CD4-positive, alpha-beta T cell treated with Interleukin-6 for 4 hours (primary cell): ENCODE measurements around the gene GPR155.
"Not testable (repeated sequence)": the region's sequence is repeated elsewhere in the genome, so short reads cannot be mapped to it uniquely, and the experiment has no call there.

ENCODE experiments used
- DNase-seq: peaks from one replicate; pipeline ENCODE4 v3.0.0-alpha.2; 2020; ENCODE audit warnings: mixed read lengths

GPR155 gene

GRCh38 chr2:174491947-174492346, 5.1 kb upstream of the GPR155 start:
- DNase-seq = no peak

GRCh38 chr2:174490051-174490450, 3.2 kb upstream of the GPR155 start:
- no peak for DNase-seq

DNA sequence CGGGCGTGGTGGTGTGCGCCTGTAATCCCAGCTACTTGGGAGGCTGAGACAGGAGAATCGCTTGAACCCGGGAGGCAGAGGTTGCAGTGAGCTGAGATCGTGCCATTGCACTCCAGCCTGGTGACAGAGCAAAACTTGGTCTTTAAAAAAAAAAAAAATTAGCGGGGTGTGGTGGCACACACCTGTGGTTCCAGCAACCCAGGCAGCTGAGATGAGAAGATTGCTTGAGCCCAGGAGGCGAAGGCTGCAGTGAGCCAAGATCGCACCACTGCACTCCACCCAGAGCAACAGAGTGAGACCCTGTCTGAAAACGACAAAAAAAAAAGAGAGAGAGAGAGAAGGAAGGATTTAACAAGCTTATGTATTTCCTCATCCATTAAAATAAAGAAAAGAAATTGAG, 2.7 kb upstream of the GPR155 start:
- peak; percentile 54 for DNase-seq

- no peak for DNase-seq
Measured at GRCh38 chr2:174487820-174488162, 962 bp upstream of the GPR155 start.

DNA sequence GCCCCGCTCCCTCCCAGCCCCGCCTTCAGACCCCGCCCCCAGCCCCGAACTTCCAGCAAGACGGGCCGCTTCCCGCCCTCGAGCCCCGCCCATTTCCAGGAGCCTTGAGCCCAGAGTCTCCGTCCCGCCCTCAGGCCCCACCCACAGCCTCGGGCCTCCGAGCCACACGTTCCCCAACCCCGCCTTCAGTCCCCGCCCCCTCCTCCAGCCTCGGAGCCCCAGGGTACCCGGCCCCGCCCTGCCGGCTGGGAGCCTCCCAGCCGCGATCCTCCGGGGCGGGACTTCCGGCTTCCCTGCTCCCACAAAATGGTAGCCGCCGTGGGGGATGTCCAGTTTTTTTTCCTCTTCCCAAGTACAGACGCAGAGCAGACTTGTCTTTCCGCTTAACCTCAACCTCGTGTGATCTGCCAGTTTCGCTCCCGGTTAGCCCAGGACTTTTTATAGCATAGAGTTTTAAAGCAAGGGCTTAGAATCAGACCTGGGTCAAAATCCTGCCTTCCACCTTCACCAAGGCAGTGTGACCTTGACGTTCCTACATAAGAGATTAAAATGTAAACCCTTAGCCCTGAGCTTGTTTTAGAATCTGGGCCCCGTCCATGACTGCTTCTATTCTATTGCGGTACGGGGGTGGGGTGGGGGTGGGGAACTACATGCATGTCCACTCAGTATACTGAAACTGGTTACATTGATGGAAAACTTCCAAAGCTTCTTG, 435 bp upstream of the GPR155 start:
- DNase-seq = peak; percentile 100

DNA sequence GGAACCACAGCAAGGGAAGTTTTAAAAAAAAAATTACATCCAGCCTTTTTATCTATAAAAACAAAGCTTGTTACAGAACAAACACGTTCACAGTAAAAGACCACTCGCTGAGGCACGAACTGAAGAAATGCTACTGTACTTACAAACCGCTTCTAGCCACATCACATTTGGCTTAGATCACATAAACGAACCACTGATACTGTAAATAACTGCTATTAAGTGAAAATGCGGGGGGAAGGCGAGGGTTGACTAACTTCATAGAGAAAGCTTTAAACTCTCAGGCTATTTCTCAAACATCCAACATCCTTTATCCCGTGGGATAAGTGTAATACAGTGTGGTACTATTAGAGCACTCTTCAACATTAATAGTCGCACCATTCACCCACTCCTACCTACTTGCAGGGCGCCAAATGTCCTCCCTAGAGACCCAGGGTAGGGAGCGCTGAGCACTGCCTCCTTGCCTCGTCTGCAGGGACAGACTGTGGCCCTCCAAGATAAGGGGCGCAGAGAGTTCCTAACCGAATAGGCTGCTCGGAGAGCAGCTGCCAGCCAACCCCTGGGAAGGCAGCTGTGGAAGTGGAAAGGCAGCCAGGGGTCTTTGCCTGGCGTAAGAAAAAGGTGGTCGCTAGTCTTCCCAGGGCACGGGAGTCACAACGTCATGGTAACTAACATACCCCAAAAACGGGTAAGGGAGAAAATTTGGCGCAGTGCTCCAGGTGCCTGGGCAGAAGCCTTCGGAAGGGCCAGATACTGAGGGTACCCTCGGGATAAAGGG, 854 bp downstream of the GPR155 start:
- peak; percentile 40 for DNase-seq

GRCh38 chr2:174485045-174485444, 1.8 kb downstream of the GPR155 start:
- not testable (repeated sequence) for DNase-seq

DNA sequence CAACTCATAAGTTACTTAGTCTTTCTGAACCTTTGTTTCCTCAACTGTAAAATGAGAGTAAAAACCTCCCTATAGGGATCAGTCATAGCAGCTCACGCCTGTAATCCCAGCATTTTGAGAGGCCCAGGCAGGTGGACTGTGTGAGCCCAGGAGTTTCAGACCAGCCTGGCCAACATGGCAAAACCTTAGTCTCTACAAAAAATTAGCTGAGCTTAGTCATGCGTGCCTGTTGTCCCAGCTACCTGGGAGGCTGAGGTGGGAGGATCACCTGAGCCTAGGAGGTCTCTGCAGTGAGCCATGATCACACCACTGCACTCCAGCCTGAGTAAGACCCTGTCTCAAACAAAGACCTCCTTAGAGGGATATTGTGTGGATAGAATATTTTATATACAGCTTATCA, 2.3 kb downstream of the GPR155 start:
- no peak for DNase-seq

DNA sequence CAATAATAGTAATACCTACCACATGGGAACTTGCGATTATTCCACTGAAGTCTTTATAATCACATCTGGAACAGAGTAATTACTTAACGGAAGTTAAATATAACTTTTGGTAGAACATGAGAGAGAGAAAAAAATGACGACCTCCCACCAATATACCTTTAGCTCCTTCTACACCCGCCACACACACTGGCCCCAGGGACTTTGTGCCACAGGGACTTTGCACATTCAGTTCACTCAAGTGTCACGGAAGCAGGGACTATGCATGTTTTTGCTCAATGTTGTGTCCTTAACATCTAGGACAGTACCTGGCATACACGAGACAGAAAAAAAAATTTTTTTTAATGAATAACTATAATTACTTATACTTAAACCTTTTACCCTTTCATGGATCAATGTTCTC, 4.0 kb downstream of the GPR155 start:
- DNase-seq = no peak

GRCh38 chr2:174477759-174478158, 9.1 kb downstream of the GPR155 start:
- DNase-seq = no peak

DNA sequence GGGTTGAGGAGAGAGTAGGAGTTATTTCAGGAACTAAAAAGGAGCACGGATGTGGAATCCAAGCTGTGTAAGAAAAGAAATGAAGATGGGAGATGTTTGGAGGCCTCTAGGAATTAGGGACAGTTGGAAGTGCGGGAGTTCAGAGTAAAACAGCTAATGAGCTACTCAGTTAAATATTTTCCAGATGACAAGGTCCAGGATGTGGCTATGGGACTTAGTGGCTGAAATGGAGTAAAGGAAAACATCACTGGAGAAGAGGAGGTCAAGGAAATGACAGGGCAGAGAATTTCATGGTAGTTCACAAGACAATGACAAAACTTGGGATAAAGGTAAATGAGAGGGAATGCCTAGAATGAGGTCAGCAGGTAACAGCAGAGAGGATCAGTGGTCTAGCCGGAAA, 13.0 kb downstream of the GPR155 start:
- no peak for DNase-seq

- DNase-seq = no peak
Measured at GRCh38 chr2:174465327-174465726, 21.5 kb downstream of the GPR155 start.

- no peak for DNase-seq
Measured at GRCh38 chr2:174461221-174461620, 25.6 kb downstream of the GPR155 start.

DNA sequence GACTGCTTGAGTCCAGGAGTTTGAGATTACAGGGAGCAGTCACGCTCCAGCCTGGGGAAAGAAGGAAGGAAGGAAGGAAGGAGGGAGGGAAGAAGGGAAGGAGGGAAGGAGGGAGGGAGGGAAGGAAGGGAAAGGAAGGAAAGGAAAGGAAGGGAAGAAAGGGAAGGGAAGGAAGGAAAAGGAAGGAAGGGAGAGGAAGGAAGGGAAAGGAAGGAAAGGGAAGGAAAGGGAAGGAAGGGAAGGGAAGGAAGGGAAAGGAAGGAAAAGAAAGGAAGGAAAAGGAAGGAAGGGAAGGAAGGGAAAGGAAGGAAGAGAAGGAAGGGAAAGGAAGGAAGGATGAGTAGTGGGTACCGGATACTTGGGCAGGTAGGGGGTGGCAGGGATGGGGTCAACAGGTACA, 32.3 kb downstream of the GPR155 start:
- no peak for DNase-seq

GRCh38 chr2:174450021-174450816, 36.6 kb downstream of the GPR155 start:
- no peak for DNase-seq

- no peak for DNase-seq
Measured at GRCh38 chr2:174449033-174449432, 37.8 kb downstream of the GPR155 start.

DNA sequence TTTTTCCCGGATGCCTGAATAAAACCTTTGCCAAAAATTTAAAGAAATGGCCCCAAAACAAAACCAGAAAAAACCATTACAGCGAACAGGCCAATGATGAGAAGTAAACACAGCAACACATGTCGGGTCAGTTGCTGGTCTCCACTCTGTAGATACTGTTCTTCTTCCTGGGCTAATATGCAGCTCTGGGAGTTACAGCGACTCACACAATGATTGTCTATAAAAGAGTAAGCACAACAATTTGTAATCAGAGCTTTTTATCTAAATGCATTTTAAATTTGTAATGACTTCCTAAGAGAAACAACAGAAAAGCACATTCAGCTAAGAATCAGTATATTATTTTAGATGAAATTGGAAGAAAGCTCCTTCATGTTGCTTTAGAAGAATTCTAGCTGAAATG, 40.3 kb downstream of the GPR155 start:
- no peak for DNase-seq

GRCh38 chr2:174445248-174445647, 41.6 kb downstream of the GPR155 start:
- DNase-seq = no peak

GRCh38 chr2:174444761-174445160, 42.1 kb downstream of the GPR155 start:
- DNase-seq = no peak

DNA sequence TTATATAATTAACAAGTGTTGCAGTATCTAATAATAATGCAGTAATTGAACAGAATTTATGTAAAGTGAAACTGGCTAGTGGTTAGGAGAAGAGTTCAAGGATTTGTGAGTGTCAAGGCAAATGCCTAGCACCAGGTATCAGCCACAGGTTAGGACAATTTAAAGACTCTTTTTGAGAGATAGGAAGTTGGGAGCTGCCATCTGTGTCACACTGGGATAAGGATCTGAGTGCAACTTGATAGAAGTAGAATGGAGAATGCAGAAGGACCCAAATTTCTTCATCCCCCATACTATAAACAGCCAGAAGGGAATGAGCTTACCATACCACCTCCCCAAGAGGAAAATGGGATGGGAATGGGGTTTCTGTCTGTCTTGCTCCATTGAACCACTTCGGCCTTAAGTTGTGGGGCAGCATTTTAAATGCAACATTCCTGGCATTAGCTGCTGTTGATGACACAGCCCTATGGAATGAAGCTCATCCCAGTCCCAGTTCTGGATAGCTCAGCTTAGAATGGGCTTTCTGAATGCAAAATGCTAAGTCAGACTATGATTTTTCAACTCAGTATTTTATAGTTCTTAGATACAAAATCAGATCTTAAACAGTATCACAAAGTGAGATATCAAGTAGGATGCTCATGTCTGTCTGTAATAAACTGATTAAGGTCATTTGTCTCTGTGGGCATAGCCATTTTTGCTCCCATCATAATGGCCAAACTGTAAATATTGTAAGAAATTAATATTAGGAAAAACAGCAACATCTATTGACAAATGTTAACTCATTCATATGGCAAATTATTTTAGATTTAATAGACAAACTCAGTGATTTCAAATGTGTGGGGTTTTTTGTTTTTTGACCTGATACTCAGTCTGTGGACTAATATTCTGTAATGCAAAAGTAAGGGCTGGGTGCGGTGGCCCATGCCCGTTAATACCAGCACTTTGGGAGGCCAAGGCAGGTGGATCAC, 44.0 kb downstream of the GPR155 start:
- DNase-seq = no peak

DNA sequence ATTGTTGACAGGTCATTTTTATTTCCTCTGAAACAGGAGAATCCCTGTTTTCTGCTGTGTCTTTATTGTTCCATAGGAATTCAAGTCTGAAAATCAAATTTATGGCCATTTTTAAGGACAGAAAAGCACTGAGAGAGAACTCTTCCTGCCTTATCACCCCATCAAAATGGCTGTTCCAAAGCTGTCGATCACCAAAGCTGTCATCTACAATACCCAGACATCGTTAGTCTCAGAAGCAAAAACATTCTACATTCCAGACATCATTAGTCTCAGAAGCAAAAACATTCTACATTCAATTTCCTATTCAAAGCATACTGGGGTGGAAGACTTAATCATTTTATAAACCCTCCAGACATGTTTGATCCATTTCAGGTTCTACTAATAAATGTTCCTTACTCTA, 46.9 kb downstream of the GPR155 start:
- DNase-seq = no peak

- no peak for DNase-seq
Measured at GRCh38 chr2:174439323-174439722, 47.5 kb downstream of the GPR155 start.
